Endothelial cell of umbilical vein (primary cell): ENCODE measurements around the gene TRNAU1AP.

Source experiments
- EZH2 ChIP-seq: IDR thresholded peaks from 2 replicates; pipeline ENCODE4 v1.6.1; 2012; ENCODE audit warnings: borderline replicate concordance, low read depth, mild to moderate bottlenecking, moderate library complexity, low read length, inconsistent platforms; ENCODE audit not compliant: severe bottlenecking
- GATA2 ChIP-seq: IDR thresholded peaks from 2 replicates; pipeline ENCODE4 v1.7.0; 2011; ENCODE audit warnings: low read depth, mild to moderate bottlenecking, moderate library complexity, mixed read lengths, low read length; ENCODE audit not compliant: insufficient read length, insufficient read depth
- MYC ChIP-seq: IDR thresholded peaks from one replicate; pipeline ENCODE4 v1.6.1; 2011; ENCODE audit warnings: mild to moderate bottlenecking, low read depth, low read length
- POLR2A ChIP-seq: IDR thresholded peaks from 2 replicates; pipeline ENCODE4 v1.6.1; 2012; ENCODE audit warnings: low read depth, mild to moderate bottlenecking, control low read depth, low read length
- POLR2AphosphoS5 ChIP-seq: IDR thresholded peaks from 2 replicates; pipeline ENCODE4 v1.6.1; 2012; ENCODE audit warnings: low read depth, mild to moderate bottlenecking, control low read depth, low read length, moderate library complexity; ENCODE audit not compliant: insufficient read depth
- TF ChIP-seq, protein P1 (sequence below), 2 donors: IDR thresholded peaks; 1 replicate in 1 of 2; 2 replicates in 1 of 2; pipeline ENCODE4 v1.5.1; 2011; ENCODE audit warnings: low read length in 2 of 2, mild to moderate bottlenecking in 2 of 2, moderate library complexity in 2 of 2, control low read depth in 1 of 2, inconsistent platforms in 1 of 2, low read depth in 1 of 2; ENCODE audit not compliant: insufficient read depth in 1 of 2; ENCODE audit errors: extremely low read depth in 1 of 2
- TF ChIP-seq, protein P2 (sequence below): IDR thresholded peaks from 2 replicates; pipeline ENCODE4 v1.6.1; 2011; ENCODE audit not compliant: insufficient read depth, insufficient read length

DNA sequence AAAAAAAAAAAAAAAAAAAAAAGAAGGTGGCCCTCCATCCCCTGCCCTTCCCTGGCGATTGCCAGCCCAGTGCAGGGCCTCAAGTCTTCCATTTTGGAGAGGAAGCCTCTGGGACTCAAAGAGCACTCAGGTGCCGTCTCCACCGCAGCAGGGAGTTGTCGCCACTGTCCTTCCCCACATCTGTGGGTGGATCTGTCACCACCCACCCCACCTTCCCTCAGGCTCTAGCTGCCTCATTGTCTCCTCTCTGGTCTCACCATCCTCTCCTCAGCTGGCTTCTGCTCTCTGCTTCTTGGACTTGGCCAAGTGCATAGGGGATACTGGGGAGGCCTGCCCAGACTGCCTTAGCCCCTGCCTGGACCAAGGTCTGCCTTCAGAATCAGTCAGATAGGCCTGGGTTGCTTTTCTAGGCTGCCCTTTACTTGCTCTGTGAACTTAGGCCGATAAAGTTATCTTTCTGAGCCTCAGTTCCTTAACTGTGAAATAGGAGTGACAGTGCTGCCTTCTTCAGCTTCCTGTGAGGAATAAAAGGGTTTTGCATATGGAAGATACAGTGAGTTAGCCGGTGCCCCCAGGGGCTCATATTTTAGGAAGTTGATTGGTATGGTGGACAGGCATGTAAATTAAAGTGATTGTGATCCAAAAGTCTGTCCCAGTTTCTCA is 31.3 kb upstream of the TRNAU1AP start:
- TF ChIP-seq POLR2AphosphoS5 (no peak), POLR2A (no peak), GATA2 (no peak), EZH2 (no peak), MYC (no peak)
- TF ChIP-seq, protein P1, sequence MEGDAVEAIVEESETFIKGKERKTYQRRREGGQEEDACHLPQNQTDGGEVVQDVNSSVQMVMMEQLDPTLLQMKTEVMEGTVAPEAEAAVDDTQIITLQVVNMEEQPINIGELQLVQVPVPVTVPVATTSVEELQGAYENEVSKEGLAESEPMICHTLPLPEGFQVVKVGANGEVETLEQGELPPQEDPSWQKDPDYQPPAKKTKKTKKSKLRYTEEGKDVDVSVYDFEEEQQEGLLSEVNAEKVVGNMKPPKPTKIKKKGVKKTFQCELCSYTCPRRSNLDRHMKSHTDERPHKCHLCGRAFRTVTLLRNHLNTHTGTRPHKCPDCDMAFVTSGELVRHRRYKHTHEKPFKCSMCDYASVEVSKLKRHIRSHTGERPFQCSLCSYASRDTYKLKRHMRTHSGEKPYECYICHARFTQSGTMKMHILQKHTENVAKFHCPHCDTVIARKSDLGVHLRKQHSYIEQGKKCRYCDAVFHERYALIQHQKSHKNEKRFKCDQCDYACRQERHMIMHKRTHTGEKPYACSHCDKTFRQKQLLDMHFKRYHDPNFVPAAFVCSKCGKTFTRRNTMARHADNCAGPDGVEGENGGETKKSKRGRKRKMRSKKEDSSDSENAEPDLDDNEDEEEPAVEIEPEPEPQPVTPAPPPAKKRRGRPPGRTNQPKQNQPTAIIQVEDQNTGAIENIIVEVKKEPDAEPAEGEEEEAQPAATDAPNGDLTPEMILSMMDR (IDR thresholded peaks at IDR 0.05; ENCODE audit: extremely low read depth in 1 of 2, insufficient read depth in 1 of 2, low read depth in 1 of 2, low read length in 2 of 2): no peak
- TF ChIP-seq, protein P2, sequence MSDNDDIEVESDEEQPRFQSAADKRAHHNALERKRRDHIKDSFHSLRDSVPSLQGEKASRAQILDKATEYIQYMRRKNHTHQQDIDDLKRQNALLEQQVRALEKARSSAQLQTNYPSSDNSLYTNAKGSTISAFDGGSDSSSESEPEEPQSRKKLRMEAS: no peak
